Measurements from ENCODE around the gene FHIT.

DNA sequence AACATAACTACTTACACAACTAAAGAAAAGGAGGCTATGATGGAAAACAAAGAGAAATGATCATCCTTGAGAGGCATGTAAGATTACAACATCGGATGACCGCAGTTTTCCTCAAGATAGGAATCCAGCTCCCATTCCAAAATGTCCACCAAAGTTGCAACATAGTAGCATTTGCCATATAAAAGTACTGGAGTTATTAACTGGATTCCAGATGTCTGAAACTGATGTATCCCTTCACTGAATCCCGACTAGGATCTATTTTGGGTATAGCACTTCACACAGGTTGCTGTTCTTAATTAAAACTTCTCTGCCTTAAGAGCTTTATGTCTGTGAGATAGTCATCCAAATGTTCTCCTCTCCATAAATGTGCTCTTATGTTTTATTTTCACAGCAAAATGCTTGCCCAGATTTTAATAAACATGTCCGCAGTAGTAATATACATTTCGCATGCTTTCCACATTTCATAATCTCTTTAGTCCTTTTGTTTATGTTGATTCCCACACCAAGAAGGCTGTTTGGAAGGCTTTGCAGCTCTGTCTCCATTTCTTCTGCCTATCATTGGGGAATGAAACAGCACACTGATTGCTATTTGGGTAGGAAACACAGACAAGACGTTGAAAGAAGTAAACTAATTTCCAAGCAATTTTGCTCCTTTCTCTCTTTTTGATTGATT lies 1484.9 kb downstream of the FHIT start:
- TF ChIP-seq CTCF (conservative IDR thresholded peaks at IDR 0.05; ENCODE audit: low read depth, low read length) (no peak), EZH2 (IDR thresholded peaks at IDR 0.05; ENCODE audit: low read length, unreplicated experiment) (no peak)

Measured in PC-3 (cell line).